ENCODE data around the gene PLEKHA1. TPM values are rescaled to one million over a fixed set of nuclear protein-coding genes. Genes with fewer than 3 reads are reported as not detected.

PLEKHA1 gene
- total RNA-seq, 2 donors from 2014 or later: 7.0 to 8.7 TPM

DNA sequence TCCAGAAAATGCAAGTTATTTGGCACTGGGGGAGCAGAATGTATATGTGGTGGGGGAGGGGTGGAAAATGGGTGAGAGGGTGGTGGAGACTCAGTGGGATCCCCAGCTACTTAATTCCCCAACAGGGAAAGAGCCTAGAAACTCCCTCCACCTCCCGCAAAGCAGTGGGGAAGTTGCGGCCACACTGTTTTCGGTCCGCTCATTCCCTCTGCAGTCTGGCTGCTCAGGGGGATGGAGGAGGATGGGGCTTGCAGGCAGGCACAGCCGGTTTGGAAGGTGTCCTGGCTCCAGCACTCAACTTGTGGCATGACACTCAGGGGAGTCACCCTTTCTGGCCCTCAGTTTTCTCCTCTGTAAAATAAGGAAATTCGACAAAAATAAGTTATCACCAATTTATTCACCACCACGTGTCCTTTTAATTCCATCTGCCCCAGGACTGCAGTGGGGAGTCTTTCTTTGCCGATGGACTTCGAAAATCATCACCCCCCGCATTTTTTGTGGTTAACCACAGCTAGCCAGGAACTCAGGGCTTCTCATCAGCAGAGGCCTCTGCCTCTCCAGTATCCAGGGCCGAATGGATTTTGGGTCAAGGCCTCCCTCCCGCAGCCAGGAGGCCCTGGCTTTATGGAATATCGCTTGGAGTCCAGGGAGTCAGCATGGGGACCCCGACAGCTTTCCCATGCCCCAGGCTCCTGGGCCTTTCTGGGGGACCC, 85.2 kb downstream of the PLEKHA1 start:
- ATAC-seq (no peak), DNase-seq (ENCODE audit: low spot score in 2 of 2) (no peak)
- Mint-ChIP-seq H3K36me3 (peaks cover 0 to 12% of the 10 kb centered on the region in 2 donors), H3K9me3 (no peaks in the 10 kb centered on the region), H3K27ac (no peak overlapping the region)

DNA sequence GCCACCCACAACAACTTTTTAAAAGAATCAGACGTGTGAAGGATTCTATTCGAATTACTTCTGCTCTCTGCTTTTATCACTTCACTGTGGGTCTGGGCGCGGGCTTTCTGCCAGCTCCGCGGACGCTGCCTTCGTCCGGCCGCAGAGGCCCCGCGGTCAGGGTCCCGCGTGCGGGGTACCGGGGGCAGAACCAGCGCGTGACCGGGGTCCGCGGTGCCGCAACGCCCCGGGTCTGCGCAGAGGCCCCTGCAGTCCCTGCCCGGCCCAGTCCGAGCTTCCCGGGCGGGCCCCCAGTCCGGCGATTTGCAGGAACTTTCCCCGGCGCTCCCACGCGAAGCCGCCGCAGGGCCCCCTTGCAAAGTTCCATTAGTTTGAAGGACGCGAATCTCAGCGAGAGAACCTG, 86.4 kb downstream of the PLEKHA1 start:
- no peak for DNase-seq (ENCODE audit: low spot score in 2 of 2)
- no peak for ATAC-seq
- Mint-ChIP-seq H3K36me3 (peaks cover 0 to 12% of the 10 kb centered on the region in 2 donors), H3K27ac (no peak overlapping the region), H3K9me3 (no peaks in the 10 kb centered on the region)

DNA sequence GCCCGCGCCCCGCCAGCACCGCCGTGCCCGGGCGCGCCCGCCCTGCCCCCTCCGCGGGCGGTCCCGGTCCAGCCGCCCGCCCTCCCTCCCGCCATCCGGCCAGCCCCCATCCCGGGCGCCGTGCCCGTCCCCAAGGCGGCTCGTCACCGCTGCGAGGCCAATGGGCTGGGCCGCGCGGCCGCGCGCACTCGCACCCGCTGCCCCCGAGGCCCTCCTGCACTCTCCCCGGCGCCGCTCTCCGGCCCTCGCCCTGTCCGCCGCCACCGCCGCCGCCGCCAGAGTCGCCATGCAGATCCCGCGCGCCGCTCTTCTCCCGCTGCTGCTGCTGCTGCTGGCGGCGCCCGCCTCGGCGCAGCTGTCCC, 86.8 kb downstream of the PLEKHA1 start, which contains the start of gene HTRA1:
TSS of gene HTRA1 (plus strand) at position 187 of the 362 bp plus-strand sequence. CDS start at position 287, 100 bp downstream.
- H3K9me3 Mint-ChIP-seq: no peaks in the 10 kb centered on the region
- H3K36me3 Mint-ChIP-seq: peaks cover 0 to 12% of the 10 kb centered on the region in 2 donors
- H3K27ac Mint-ChIP-seq: no peak within 1 kb of the TSS
- DNase-seq (ENCODE audit: low spot score in 2 of 2): no peak
- peak; percentile 9 to 43 for ATAC-seq

DNA sequence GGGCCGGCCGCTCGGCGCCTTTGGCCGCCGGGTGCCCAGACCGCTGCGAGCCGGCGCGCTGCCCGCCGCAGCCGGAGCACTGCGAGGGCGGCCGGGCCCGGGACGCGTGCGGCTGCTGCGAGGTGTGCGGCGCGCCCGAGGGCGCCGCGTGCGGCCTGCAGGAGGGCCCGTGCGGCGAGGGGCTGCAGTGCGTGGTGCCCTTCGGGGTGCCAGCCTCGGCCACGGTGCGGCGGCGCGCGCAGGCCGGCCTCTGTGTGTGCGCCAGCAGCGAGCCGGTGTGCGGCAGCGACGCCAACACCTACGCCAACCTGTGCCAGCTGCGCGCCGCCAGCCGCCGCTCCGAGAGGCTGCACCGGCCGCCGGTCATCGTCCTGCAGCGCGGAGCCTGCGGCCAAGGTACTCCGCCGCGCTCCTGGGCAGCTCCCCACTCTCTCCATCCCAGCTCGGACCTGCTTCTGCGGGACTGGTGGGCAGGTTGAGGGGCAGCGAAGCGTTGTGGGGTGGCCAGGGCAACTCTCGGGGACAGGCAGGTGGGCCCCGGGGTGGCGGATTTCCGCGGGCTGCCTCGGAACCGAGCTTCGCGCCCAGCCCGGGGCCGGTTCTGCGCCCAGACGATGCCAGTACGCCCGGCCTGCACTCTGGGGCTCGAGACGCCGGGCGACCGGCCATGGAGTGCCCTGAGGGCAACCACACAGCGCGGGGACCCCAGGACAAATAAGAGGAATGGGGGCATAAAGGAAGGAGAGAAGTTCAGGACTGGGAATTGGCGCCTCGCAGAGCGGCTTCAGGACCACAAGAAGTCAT, 87.4 kb downstream of the PLEKHA1 start:
- DNase-seq (ENCODE audit: low spot score in 2 of 2): peak in 1 of 2 donors; percentile 14
- H3K27ac Mint-ChIP-seq: no peak overlapping the region
- peaks cover 0 to 12% of the 10 kb centered on the region in 2 donors for H3K36me3 Mint-ChIP-seq
- no peaks in the 10 kb centered on the region for H3K9me3 Mint-ChIP-seq
- ATAC-seq: peak; percentile 22 to 46

DNA sequence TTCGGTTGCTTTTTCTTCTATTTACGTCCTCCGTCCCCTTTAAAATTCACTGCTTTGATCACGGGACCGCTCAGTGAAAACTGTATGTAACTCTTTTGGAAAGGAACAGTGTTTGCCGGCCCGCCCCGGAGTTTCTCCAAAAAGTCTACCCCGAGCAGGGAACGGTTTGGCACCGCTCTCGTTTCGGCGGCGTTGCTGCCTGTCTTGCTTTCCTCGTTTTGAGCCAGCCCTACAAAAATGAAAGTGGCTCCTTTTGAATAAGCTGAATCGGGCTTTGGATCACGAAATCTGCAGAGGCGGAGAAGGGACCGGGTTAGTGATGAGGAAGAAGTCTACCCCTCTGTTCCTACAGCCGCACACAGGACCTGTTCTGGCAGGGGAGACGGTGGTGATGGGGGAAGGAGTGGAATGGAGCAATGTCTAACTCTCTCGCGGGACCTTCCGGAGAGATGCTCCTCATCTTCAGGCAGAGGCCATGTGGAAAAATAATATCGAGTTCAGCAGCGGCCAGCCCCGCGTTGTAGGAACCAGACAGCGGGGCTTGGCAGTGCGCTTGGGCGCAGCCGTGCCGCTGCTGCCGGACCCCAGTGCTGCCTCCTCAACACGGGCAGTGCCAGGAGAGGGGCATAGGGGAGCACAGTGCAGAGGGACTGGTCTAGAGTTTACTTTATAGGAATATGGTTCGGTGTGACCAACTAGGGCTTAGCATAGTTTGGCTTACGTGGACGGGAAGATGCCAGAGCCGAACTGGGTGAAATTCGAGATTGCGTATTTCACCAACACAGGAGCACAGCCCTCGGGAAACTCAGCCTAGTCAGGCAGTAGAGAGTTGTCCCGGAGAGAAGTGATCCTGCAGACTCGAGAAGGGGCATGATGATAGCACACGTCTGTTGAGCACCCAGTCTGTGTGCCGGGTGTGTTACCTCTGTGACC, 88.3 kb downstream of the PLEKHA1 start:
- H3K9me3 Mint-ChIP-seq: no peaks in the 10 kb centered on the region
- DNase-seq (ENCODE audit: low spot score in 2 of 2) (peak in 1 of 2 donors; percentile 10), ATAC-seq (peak in 1 of 2 donors; percentile 28)
- no peak overlapping the region for H3K27ac Mint-ChIP-seq
- H3K36me3 Mint-ChIP-seq: peaks cover 0 to 12% of the 10 kb centered on the region in 2 donors

DNA sequence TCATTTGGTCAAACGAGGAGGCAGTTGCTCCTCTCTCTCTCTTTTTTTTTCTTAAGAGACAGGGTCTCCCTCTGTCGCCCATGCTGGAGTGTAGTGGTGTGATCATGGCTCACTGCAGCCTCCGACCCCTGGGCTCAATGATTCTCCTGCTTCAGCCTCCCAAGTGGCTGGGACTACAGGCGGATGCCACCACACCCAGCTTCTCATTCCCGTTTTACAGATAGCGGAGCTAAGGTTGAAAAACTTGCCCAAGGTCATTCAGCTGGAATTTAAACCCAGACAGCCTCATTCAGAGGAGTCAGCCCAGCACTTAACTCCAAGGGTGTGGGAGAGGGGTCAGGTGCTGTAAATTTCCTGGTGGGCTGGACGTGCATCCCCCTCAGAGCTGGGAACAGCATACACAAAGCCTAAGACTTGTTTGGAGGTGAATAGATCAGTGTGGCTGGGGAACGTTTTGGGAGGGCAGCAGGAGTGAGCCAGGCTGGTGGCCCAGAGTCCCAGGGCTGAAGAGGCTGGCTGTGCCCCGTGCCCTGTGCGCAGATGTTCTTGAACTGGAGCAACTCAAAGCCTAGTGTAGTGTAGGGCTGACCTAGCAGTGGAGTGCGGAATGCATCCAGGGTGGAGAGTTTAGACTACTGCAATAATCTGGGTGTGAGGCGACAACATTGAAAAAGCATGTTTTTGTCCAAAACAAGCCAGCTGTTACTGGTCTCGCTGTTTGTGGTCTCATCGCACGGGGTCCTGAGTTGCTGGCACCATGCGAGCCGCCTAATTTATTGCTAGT, 89.2 kb downstream of the PLEKHA1 start:
- H3K9me3 Mint-ChIP-seq: no peaks in the 10 kb centered on the region
- ATAC-seq: no peak
- no peak overlapping the region for H3K27ac Mint-ChIP-seq
- DNase-seq (ENCODE audit: low spot score in 2 of 2): no peak
- H3K36me3 Mint-ChIP-seq: peaks cover 0 to 12% of the 10 kb centered on the region in 2 donors

DNA sequence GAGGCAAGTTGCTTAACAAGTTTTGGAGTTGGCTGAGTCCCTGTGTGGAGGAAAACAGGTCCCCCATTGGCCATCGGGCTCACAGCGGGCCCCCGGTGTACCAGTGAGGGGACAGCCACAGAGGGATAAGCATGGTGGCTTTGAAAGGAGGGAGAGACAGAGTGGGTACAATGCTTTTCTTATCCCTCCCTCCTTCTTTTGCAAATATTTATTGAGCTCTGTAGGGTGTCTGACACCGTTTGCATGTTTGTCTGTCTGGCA, 89.7 kb downstream of the PLEKHA1 start:
- no peak for ATAC-seq
- Mint-ChIP-seq H3K36me3 (peaks cover 0 to 12% of the 10 kb centered on the region in 2 donors), H3K9me3 (no peaks in the 10 kb centered on the region), H3K27ac (no peak overlapping the region)
- DNase-seq (ENCODE audit: low spot score in 2 of 2): no peak

DNA sequence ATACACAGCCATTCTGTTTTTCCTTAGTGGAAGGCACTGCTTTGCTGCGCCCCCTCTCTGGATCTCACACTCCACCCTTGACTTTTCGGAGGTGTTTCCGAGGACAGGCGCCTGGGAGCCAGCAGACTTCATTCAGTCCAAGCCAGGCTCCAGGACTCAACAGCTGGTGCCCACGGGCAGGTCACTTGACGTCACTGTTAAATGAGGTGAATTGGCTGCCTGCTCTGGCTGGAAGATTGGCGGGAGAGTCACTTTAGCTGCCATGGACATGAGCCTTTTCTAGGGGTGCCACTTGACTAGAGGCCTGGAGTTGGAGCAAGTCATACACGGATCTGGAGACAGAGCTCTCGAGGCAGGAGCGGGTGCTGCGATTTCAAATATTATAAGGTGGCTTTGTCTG, 90.1 kb downstream of the PLEKHA1 start:
- no peaks in the 10 kb centered on the region for H3K9me3 Mint-ChIP-seq
- ATAC-seq (no peak), DNase-seq (ENCODE audit: low spot score in 2 of 2) (no peak)
- H3K36me3 Mint-ChIP-seq: peaks cover 0 to 12% of the 10 kb centered on the region in 2 donors
- no peak overlapping the region for H3K27ac Mint-ChIP-seq

DNA sequence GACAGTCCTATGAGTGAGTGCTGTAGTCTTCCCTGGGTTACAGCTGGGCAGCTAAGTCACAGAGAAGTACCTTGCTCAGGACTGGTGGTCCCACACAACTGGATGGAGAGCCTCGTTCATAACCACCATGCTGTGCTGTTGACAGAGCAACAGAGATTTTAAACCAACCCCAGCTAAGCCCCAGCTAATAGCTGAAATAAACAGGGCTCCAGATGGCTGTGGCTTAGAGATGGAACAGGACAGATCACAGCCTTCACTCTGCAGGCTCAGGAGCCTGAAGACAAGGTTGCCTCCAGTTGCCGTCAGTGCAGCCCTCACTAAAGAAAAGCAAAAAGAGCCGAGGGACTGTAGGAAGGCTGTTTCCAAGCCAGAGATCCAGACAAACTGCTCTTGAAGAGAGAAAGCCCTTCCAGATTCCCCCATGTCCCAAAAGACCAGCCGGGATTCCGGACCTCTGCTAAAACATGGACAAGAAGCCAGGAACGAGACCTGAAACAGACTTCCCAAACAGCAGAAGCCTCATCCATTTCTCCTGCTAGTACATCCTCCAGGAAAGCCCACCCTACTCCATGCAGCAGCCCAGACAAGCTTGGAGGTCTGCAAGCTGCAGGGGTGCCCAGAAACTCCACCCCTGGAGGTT, 91.0 kb downstream of the PLEKHA1 start:
- Mint-ChIP-seq H3K27ac (no peak overlapping the region), H3K9me3 (no peaks in the 10 kb centered on the region)
- no peak for ATAC-seq

DNA sequence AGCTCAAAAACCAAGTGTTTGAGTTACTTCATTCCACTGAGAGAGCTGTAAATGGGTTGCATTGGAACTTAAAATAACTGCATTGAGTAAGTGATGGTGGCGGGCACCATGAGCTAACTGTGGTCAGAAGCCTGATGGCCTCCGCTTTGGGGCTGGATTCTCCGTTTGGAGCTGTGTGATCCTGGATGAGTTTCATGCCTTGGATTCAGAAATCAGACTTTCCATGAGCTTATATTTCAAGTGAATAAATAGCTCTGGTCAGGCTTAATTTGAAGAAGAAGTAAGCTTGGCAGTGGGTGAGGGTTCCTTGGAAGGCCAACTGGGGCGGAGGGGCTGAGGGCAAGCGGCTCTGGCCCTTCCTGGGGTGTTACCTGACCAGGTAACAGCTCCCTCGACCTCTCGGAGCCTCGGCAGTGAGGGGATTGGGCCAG, 92.5 kb downstream of the PLEKHA1 start:
- H3K9me3 Mint-ChIP-seq: no peaks in the 10 kb centered on the region
- no peak overlapping the region for H3K27ac Mint-ChIP-seq
- DNase-seq (ENCODE audit: low spot score in 2 of 2) (no peak), ATAC-seq (no peak)
- H3K36me3 Mint-ChIP-seq: peaks cover 0 to 12% of the 10 kb centered on the region in 2 donors

More for the DNA sequence above, 91.0 kb downstream of the PLEKHA1 start:
- peaks cover 0 to 12% of the 10 kb centered on the region in 2 donors for H3K36me3 Mint-ChIP-seq
- no peak for DNase-seq (ENCODE audit: low spot score in 2 of 2)

DNA sequence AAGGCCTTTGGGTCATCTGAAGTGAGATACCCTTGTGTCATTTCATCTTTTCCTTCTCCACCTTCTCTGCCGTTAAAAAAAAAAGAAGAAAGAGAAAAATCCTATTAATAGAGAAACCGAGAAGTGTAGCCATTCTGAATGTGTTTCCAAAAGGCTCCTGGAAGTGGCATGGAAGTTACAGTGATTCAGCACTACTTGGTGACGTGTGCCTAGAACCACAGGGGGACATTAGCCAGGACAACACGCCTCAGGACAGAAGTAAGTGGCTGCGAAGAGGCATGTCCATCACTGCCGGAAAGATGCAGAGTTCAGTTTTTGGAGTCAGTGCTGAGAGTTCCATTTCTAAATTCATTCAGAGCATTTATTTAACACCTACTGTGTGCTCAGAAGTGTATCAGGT, 93.2 kb downstream of the PLEKHA1 start:
- ATAC-seq (no peak), DNase-seq (ENCODE audit: low spot score in 2 of 2) (no peak)
- H3K36me3 Mint-ChIP-seq: peaks cover 0 to 8% of the 10 kb centered on the region in 2 donors
- H3K9me3 Mint-ChIP-seq: no peaks in the 10 kb centered on the region
- H3K27ac Mint-ChIP-seq: no peak overlapping the region

DNA sequence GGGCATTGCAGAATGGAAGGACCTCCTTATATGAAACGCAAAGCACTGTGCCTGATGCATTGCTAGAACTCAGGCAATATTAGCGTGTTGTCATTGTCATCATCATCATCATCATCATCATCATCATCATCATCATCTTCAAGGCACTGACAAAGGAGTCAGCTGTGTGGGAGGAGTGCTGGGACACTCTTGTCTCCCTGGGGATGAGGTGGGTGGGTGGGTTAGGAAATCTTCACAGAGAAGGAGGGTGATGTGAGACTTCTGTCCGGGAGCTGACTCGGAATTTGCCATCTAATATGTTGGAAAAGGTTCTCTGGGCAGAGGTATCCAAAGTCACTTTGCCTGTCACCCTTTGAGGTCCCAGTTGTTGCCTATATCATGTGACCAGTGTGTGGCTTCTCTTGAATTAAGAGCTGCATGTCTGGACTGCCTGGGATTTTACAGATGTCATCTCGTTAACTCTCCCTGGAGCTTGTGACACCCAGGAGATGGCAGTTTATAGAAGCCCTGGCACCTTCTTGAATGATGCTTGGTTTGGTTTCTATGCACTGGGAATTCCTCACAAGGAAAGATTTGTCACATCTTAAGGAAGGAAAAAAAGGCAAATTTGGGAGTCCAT, 93.9 kb downstream of the PLEKHA1 start:
- ATAC-seq (no peak), DNase-seq (ENCODE audit: low spot score in 2 of 2) (no peak)
- Mint-ChIP-seq H3K36me3 (peaks cover 0 to 4% of the 10 kb centered on the region in 2 donors), H3K9me3 (no peaks in the 10 kb centered on the region), H3K27ac (no peak overlapping the region)

DNA sequence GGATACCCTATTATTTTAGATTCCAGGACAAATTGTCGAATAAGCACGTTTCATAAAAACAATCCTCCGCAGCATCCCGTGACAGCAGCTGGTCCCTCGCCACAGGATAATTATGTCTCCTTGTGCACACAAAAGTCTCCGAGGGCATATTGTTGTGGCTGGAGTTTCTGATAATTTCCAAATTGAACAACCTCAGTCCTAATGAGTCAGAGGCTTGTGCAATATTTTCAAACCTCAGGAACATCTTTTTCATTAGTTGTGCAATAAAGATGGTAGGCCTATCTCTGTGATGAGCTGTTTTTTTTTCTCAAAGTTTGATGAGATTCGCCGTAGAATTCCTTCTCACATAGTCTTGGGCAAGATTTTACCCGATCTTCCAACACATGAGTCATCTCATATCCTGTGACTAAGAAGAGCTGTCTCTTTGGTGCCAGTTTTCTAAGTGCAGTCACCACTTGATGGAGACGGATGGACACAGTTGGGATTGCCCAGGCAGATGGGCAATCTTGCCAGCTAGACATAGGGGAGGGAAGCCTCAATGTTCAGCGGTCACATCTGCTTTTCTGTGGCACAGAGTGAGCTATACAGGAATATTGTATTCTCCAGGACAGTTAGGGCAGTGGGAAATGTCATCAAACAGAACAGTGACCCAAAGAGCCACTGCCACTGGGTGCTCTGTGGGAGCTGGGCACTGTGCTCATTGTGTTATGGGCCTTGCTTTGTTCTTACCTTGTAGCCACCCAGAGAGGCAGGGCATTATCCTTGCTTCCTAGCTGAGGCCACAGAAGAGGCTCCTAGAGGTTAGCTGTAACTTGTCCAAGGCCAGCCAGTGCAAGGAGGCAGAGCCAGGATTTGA, 94.6 kb downstream of the PLEKHA1 start:
- Mint-ChIP-seq H3K36me3 (no peaks in the 10 kb centered on the region), H3K27ac (no peak overlapping the region), H3K9me3 (no peaks in the 10 kb centered on the region)
- DNase-seq (ENCODE audit: low spot score in 2 of 2) (no peak), ATAC-seq (no peak)

DNA sequence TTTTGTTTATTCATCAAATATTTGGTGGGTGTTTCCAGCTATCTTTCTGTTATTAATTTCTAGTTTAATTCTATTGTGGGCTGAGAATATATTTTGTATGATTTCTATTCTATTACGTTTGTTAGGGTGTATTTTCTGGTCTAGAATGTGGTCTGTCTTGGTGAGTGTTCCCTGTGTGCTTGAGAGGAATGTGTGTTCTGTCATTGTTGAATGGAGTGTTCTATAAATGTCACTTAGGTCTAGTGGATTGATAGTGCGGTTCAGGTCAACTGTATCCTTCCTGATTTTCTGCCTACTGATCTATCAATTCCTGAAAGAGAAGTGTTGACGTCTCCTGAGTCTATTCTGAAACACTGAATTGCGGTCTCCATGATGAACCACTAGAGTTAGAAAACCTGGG, 95.3 kb downstream of the PLEKHA1 start:
- Mint-ChIP-seq H3K36me3 (no peaks in the 10 kb centered on the region), H3K9me3 (no peaks in the 10 kb centered on the region), H3K27ac (no peak overlapping the region)
- ATAC-seq: no peak
- DNase-seq (ENCODE audit: low spot score in 2 of 2): no peak

All from activated naive CD4-positive, alpha-beta T cell treated with anti-CD3 and anti-CD28 coated beads, Interleukin-2, amount 50 U/mL, for 72 hours (primary cell).